ENCODE results near the gene ZNF296. TPM values are rescaled to one million over a fixed set of nuclear protein-coding genes. Genes with fewer than 3 reads are reported as not detected.

ZNF296 gene
- total RNA-seq, 1 donor from 2014 or later, result not detected

DNA sequence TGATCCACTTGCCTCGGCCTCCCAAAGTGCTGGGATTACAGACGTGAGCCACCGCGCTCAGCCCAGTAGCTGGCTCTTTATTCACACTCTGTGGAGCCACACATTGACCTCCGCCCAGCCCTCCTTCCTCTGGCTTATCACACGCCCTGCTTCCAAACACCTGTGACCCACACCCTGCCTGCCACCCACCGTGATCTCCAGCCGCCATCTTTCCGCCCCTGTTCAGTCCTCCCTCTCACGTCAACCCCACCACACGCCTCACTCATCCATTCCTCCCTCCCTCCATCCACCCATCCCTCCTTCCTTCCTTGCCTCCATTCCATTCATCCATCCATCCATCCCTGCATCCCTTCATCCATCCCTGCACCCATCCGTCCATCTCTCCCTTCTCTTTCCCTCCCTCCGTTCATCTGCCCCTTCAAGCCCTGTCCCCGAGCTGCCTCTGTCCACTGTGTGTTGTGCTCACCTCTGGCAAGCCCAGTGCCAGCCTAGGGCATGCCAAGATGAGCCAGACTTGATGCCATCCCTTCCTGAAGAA is 17.6 kb downstream of the ZNF296 start:
- no peaks in the 10 kb centered on the region for H3K27me3 ChIP-seq (ENCODE audit: low read depth)
- no peaks in the 10 kb centered on the region for H3K9me3 ChIP-seq (replicated peaks)
- intact Hi-C loops (cut with micrococcal nuclease), result no loop called here
- no peak overlapping the region for H3K4me3 ChIP-seq
- no peak for TF ChIP-seq CTCF (IDR thresholded peaks at IDR 0.05; ENCODE audit: borderline replicate concordance)
- peaks cover 100% of the 10 kb centered on the region for H3K36me3 ChIP-seq
- H3K27ac ChIP-seq (replicated peaks), result no peak overlapping the region
- no peak for DNase-seq
- H3K4me1 ChIP-seq, result peaks cover 5% of the 10 kb centered on the region

DNA sequence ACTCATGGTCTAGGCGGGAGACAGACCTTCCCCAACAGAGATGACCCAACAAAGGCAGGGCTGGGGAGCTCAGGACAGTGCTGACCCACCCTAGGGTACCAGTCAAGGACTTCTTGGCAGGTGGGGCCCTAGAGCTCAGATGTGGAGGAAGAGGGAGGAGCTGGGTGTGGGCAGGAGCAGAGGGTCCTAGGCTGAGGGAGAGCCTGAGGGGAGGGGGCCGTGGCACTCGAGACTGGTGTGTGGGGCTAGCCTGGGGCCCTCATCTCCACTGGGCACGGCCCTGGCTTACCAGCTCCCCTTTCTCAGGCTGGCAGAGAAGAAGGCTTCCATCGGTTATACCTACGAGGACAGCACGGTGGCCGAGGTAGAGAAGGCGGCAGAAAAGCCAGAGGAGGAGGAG is 18.8 kb downstream of the ZNF296 start:
- Histone ChIP-seq H3K36me3 (peaks cover 100% of the 10 kb centered on the region), H3K4me3 (no peak overlapping the region), H3K27me3 (ENCODE audit: low read depth) (no peaks in the 10 kb centered on the region), H3K9me3 (replicated peaks) (no peaks in the 10 kb centered on the region), H3K4me1 (peaks cover 5% of the 10 kb centered on the region), H3K27ac (replicated peaks) (no peak overlapping the region)
- DNase-seq, result no peak
- no peak for TF ChIP-seq CTCF (IDR thresholded peaks at IDR 0.05; ENCODE audit: borderline replicate concordance)
- intact Hi-C loops (cut with micrococcal nuclease), result no loop called here

GRCh38 chr19:45056831-45057230 is 19.4 kb downstream of the ZNF296 start:
- no peak for TF ChIP-seq CTCF (IDR thresholded peaks at IDR 0.05; ENCODE audit: borderline replicate concordance)
- Histone ChIP-seq H3K27me3 (ENCODE audit: low read depth) (no peaks in the 10 kb centered on the region), H3K4me1 (peaks cover 11% of the 10 kb centered on the region), H3K9me3 (replicated peaks) (no peaks in the 10 kb centered on the region), H3K36me3 (peaks cover 98% of the 10 kb centered on the region), H3K4me3 (no peak overlapping the region), H3K27ac (replicated peaks) (no peak overlapping the region)
- DNase-seq, result no peak
- intact Hi-C loops (cut with micrococcal nuclease), result no loop called here

DNA sequence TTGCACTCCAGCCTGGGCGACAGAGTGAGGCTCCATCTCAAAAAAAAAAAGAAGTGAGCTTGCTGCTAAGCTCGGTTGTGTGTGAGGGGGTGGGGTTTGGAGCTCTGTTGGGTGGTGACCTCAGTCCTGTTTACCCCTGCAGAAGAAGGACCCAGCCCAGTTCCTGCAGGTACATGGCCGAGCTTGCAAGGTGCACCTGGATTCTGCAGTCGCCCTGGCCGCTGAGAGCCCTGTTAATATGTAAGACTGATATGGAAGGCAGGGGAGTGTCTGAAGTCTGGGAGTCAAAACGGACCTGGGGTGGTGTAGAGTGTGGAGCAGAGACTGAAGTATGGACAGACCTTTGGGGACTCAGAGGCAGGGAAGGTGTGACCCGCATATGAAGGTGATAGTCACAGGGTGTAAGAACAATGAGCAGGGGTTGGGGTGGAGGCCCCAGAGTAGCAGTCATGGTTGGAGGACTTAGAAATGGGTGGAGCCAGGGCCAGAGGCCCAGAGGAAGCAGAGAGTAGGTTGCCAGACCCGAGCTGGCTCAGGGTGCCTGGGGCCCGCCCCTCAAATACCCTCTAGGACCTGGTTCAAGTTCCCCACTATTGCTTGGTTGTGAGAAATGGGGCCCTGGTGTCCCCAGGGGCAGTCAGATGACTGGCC is 24.2 kb downstream of the ZNF296 start:
- no peak overlapping the region for H3K27ac ChIP-seq (replicated peaks)
- intact Hi-C loops (cut with micrococcal nuclease), result no loop called here
- no peaks in the 10 kb centered on the region for H3K27me3 ChIP-seq (ENCODE audit: low read depth)
- no peaks in the 10 kb centered on the region for H3K9me3 ChIP-seq (replicated peaks)
- H3K36me3 ChIP-seq, result peaks cover 50% of the 10 kb centered on the region
- peaks cover 46% of the 10 kb centered on the region for H3K4me1 ChIP-seq
- no peak for DNase-seq
- TF ChIP-seq CTCF (IDR thresholded peaks at IDR 0.05; ENCODE audit: borderline replicate concordance), result no peak
- no peak overlapping the region for H3K4me3 ChIP-seq

- no peak for TF ChIP-seq CTCF (IDR thresholded peaks at IDR 0.05; ENCODE audit: borderline replicate concordance)
- intact Hi-C loops (cut with micrococcal nuclease), result no loop called here
- peaks cover 39% of the 10 kb centered on the region for H3K36me3 ChIP-seq
Measured at GRCh38 chr19:45050036-45050435, 26.2 kb downstream of the ZNF296 start.

More at GRCh38 chr19:45050036-45050435, 26.2 kb downstream of the ZNF296 start:
- Histone ChIP-seq H3K9me3 (replicated peaks) (no peaks in the 10 kb centered on the region), H3K27ac (replicated peaks) (peak overlapping the region; percentile 50), H3K27me3 (ENCODE audit: low read depth) (no peaks in the 10 kb centered on the region), H3K4me1 (peaks cover 66% of the 10 kb centered on the region), H3K4me3 (no peak overlapping the region)
- no peak for DNase-seq

All from left ventricle myocardium inferior (tissue), 1 donor.